HT1080 (cell line): ENCODE measurements around the gene DOK4. TPM values are rescaled to one million over a fixed set of nuclear protein-coding genes. Genes with fewer than 3 reads are reported as not detected.

Experiments used
- total RNA-seq: library from RNA; depleted of rRNA; stranded (reverse); fragments of >200 nt; shearing (Covaris generic); gene quantifications from 2 replicates; pipeline ENCODE4 v1.2.3, GENCODE V29; 2014; rRNA removed

Gene DOK4
- total RNA-seq, 1 experiment from 2014 or later, result 5.0 TPM

Other genes with a start within 250 kb of the DOK4 start
- gene ARL2BP, start 241.2 kb downstream of the DOK4 start, total RNA-seq, result 55.3 and 70.5 TPM in 2 replicates
- 0.20 and 1.3 TPM in 2 replicates for gene PLLP, start 201.8 kb downstream of the DOK4 start, total RNA-seq
- gene CCL22, start 127.7 kb downstream of the DOK4 start, total RNA-seq, result not detected in 2 replicates
- 0.03 and 0.07 TPM in 2 replicates for gene CX3CL1, start 114.0 kb downstream of the DOK4 start, total RNA-seq
- gene CCL17, start 81.7 kb downstream of the DOK4 start, total RNA-seq, result not detected in 2 replicates
- gene CIAPIN1, start 39.1 kb downstream of the DOK4 start, total RNA-seq, result 95.3 and 103 TPM in 2 replicates
- 82.4 and 89.4 TPM in 2 replicates for gene COQ9, start 39.0 kb downstream of the DOK4 start, total RNA-seq
- 199 and 233 TPM in 2 replicates for gene POLR2C, start 23.8 kb downstream of the DOK4 start, total RNA-seq
- gene CCDC102A, start 50.1 kb upstream of the DOK4 start, total RNA-seq, result 10.4 and 13.7 TPM in 2 replicates
- not detected in 2 replicates for gene ADGRG5, start 56.1 kb upstream of the DOK4 start, total RNA-seq
- 11.5 and 18.9 TPM in 2 replicates for gene ADGRG1, start 142.1 kb upstream of the DOK4 start, total RNA-seq
- not detected in 2 replicates for gene ADGRG3, start 181.8 kb upstream of the DOK4 start, total RNA-seq
- gene DRC7, start 208.3 kb upstream of the DOK4 start, total RNA-seq, result not detected in 2 replicates
- 44.7 and 54.3 TPM in 2 replicates for gene KATNB1, start 249.3 kb upstream of the DOK4 start, total RNA-seq